Neuronal stem cell (in vitro differentiated cells): Measurements from ENCODE around the gene U2SURP.

Source experiments
- DNase-seq: peaks from one replicate; pipeline ENCODE4 v3.0.0-alpha.2; 2013; ENCODE audit warnings: low spot score
- H2AFZ ChIP-seq: one replicate; pipeline ENCODE4 v1.6.1; 2013; ENCODE audit warnings: mild to moderate bottlenecking, low read length, inconsistent platforms
- H2AK5ac ChIP-seq: 2 replicates; pipeline ENCODE4 v1.6.1; 2013; ENCODE audit warnings: low read depth, mild to moderate bottlenecking, inconsistent platforms, low read length, moderate library complexity, mixed read lengths
- H2BK120ac ChIP-seq: 2 replicates; pipeline ENCODE4 v1.6.1; 2013; ENCODE audit warnings: low read depth, mild to moderate bottlenecking, inconsistent platforms, low read length, moderate library complexity, mixed read lengths
- H2BK12ac ChIP-seq: one replicate; pipeline ENCODE4 v1.6.1; 2013; ENCODE audit warnings: low read length, inconsistent platforms
- H2BK15ac ChIP-seq: 2 replicates; pipeline ENCODE4 v1.6.1; 2013; ENCODE audit warnings: mild to moderate bottlenecking, low read length, inconsistent platforms, mixed read lengths
- H2BK5ac ChIP-seq: one replicate; pipeline ENCODE4 v1.6.1; 2013; ENCODE audit warnings: inconsistent platforms, mild to moderate bottlenecking, low read length, moderate library complexity
- H3K14ac ChIP-seq: one replicate; pipeline ENCODE4 v1.6.1; 2013; ENCODE audit warnings: low read length, inconsistent platforms
- H3K18ac ChIP-seq: 2 replicates; pipeline ENCODE4 v1.6.1; 2013; ENCODE audit warnings: low read length, inconsistent platforms
- H3K23ac ChIP-seq: 2 replicates; pipeline ENCODE4 v1.6.1; 2013; ENCODE audit warnings: low read depth, mild to moderate bottlenecking, mixed read lengths, low read length, inconsistent platforms; ENCODE audit not compliant: poor library complexity
- H3K27ac ChIP-seq: replicated peaks from 3 replicates; pipeline ENCODE4 v1.5.1; 2013; ENCODE audit warnings: low read length, inconsistent platforms
- H3K27me3 ChIP-seq, 3 experiments: 2 replicates each; pipeline ENCODE4 v1.6.1; 2013; ENCODE audit warnings: low read length in 3 of 3, mild to moderate bottlenecking in 2 of 3, inconsistent platforms in 1 of 3, low read depth in 1 of 3, mixed read lengths in 1 of 3, moderate library complexity in 1 of 3; ENCODE audit not compliant: control insufficient read depth in 3 of 3, insufficient read depth in 3 of 3
- H3K36me3 ChIP-seq, 2 donors: replicated peaks in 1 of 2; 2 replicates each; pipeline ENCODE4 v1.6.1; 2013; ENCODE audit warnings: low read length in 2 of 2; ENCODE audit not compliant: control insufficient read depth in 2 of 2, insufficient read depth in 2 of 2
- H3K4ac ChIP-seq: 2 replicates; pipeline ENCODE4 v1.6.1; 2013; ENCODE audit warnings: inconsistent platforms, mild to moderate bottlenecking, low read length, moderate library complexity
- H3K4me1 ChIP-seq, 2 donors: 1 replicate in 1 of 2; 2 replicates in 1 of 2; pipeline ENCODE4 v1.6.1; 2013; ENCODE audit warnings: low read length in 2 of 2, low read depth in 1 of 2; ENCODE audit not compliant: control insufficient read depth in 2 of 2, insufficient read depth in 1 of 2
- H3K4me2 ChIP-seq: one replicate; pipeline ENCODE4 v1.6.1; 2013; ENCODE audit warnings: mild to moderate bottlenecking, low read length, inconsistent platforms; ENCODE audit not compliant: insufficient read depth, poor library complexity, severe bottlenecking
- H3K4me3 ChIP-seq, 2 donors: 2 replicates each; pipeline ENCODE4 v1.5.1; 2013; ENCODE audit warnings: low read length in 2 of 2, mild to moderate bottlenecking in 2 of 2, inconsistent platforms in 1 of 2, moderate library complexity in 1 of 2
- H3K79me1 ChIP-seq: one replicate; pipeline ENCODE4 v1.6.1; 2013; ENCODE audit warnings: low read depth, mild to moderate bottlenecking, inconsistent platforms, low read length, moderate library complexity
- H3K9ac ChIP-seq: one replicate; pipeline ENCODE4 v1.6.1; 2013; ENCODE audit warnings: mild to moderate bottlenecking, low read depth, low read length, inconsistent platforms; ENCODE audit not compliant: poor library complexity
- H3K9me3 ChIP-seq, 2 donors: replicated peaks in 1 of 2; 2 replicates each; pipeline versions ENCODE3 to v1.6.1; 2013; ENCODE audit warnings: low read length in 2 of 2, mild to moderate bottlenecking in 2 of 2, inconsistent platforms in 1 of 2, low read depth in 1 of 2, mixed read lengths in 1 of 2, moderate library complexity in 1 of 2; ENCODE audit not compliant: control insufficient read depth in 2 of 2, insufficient read depth in 1 of 2
- H4K8ac ChIP-seq: one replicate; pipeline ENCODE4 v1.6.1; 2013; ENCODE audit warnings: low read depth, mild to moderate bottlenecking, inconsistent platforms, low read length, moderate library complexity
- H4K91ac ChIP-seq: one replicate; pipeline ENCODE4 v1.6.1; 2013; ENCODE audit warnings: low read length, low read depth, mild to moderate bottlenecking, inconsistent platforms; ENCODE audit not compliant: poor library complexity
- WGBS, 2 donors: extraction: QIAGEN DNeasy Blood & Tissue Kit; methylation state at CpG; one replicate each; pipeline ENCODE4 v1.1.7; 2013; ENCODE audit warnings: missing lambda C conversion rate in 2 of 2, mixed read lengths in 1 of 2; ENCODE audit not compliant: insufficient read length in 2 of 2, insufficient replicate concordance in 1 of 2; ENCODE audit errors: extremely low coverage in 2 of 2; 5-methylcytosine and 5-hydroxymethylcytosine counted together

The U2SURP gene

DNA sequence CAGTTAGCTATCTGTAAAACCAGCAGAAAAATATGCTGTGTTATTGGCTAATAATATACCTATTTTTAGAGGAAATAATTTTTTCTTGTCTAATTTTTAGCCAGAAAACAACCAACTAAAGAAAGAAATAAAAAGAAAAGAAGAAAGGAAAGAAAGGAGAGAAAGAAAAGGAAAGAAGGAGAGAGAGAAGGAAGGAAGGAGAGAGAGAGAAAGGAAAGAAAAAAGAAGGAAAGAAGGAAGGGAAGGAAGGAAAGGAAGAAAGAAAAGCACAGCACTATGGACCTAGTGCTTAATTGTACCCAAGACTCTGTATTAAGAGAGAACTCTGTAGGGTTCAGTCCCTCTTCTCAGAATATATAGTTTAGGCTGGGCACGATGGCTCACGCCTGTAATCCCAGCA is 34.6 kb upstream of the U2SURP start:
- peaks cover 5 to 11% of the 10 kb centered on the region in 2 donors for H3K9me3 ChIP-seq
- H3K4me2 ChIP-seq = no peak overlapping the region
- no peak overlapping the region for H3K14ac ChIP-seq
- H2BK15ac ChIP-seq = no peak overlapping the region
- no peak overlapping the region for H3K9ac ChIP-seq
- peaks cover 0 to 45% (median 11%) of the 10 kb centered on the region in 3 experiments for H3K27me3 ChIP-seq
- H3K4ac ChIP-seq = no peak overlapping the region
- H3K36me3 ChIP-seq = no peaks in the 10 kb centered on the region
- WGBS, 2 donors = no CpG with 5 or more reads among the region's 2 CpGs
- no peak overlapping the region for H3K18ac ChIP-seq
- H2AFZ ChIP-seq = no peak overlapping the region
- no peak for DNase-seq
- H2BK12ac ChIP-seq = no peak overlapping the region
- no peak overlapping the region for H3K27ac ChIP-seq
- H3K23ac ChIP-seq = no peak overlapping the region
- no peak overlapping the region for H3K4me3 ChIP-seq
- no peak overlapping the region for H4K91ac ChIP-seq
- no peak overlapping the region for H4K8ac ChIP-seq
- no peak overlapping the region for H2BK5ac ChIP-seq
- peaks cover 0 to 15% of the 10 kb centered on the region in 2 donors for H3K4me1 ChIP-seq
- H2AK5ac ChIP-seq = no peak overlapping the region
- H3K79me1 ChIP-seq = no peaks in the 10 kb centered on the region
- H2BK120ac ChIP-seq = no peak overlapping the region

DNA sequence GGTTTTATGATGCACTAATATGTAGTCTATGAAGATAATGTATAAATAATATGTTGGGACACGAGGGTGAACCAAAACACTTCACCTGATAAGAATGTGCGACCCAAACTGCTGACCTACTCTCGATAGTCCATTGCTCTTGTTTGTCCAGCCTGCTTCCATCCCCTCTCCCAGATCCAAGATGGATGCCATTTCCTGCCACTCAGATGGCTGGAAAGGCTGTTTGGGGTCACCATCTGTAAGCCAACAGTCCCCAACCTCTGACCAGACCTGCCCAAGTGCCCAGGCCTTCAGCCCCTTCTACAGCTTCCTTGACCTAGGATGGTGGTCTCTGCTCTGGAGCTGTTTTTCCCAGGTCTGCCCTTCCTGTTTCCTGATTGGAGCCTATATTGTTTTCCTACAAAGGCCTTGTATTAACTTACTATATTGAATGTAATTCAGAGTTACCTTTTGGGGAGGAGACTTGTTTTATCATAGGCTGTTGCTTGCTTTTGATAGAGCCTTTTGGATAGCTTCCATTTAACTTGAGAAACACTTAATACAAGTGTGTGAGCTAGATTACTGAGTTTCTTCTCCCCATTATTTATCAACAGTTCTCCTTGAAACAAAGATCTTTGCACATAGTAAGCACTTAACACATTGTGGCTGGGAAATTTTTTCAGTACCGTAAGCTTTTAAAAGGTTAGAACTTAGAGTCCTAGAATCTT is 32.9 kb upstream of the U2SURP start:
- DNase-seq = no peak
- no peak overlapping the region for H2BK12ac ChIP-seq
- H3K27ac ChIP-seq = no peak overlapping the region
- peak overlapping the region; percentile 46 for H2AFZ ChIP-seq
- no peak overlapping the region for H3K4ac ChIP-seq
- no peak overlapping the region for H3K9ac ChIP-seq
- H3K18ac ChIP-seq = no peak overlapping the region
- H4K8ac ChIP-seq = no peak overlapping the region
- no peak overlapping the region for H3K4me2 ChIP-seq
- no peak overlapping the region for H3K23ac ChIP-seq
- peaks cover 0 to 7% of the 10 kb centered on the region in 2 donors for H3K4me1 ChIP-seq
- H2BK15ac ChIP-seq = no peak overlapping the region
- H3K36me3 ChIP-seq = no peaks in the 10 kb centered on the region
- H2BK120ac ChIP-seq = no peak overlapping the region
- H3K9me3 ChIP-seq = no peaks in the 10 kb centered on the region
- no peak overlapping the region for H3K4me3 ChIP-seq
- H2BK5ac ChIP-seq = no peak overlapping the region
- H2AK5ac ChIP-seq = no peak overlapping the region
- H3K14ac ChIP-seq = no peak overlapping the region
- peaks cover 0 to 39% (median 4%) of the 10 kb centered on the region in 3 experiments for H3K27me3 ChIP-seq
- no peak overlapping the region for H4K91ac ChIP-seq
- no peaks in the 10 kb centered on the region for H3K79me1 ChIP-seq
- no CpG with 5 or more reads among the region's 4 CpGs for WGBS, 2 donors

GRCh38 chr3:142971431-142971830 is 29.9 kb upstream of the U2SURP start:
- Histone ChIP-seq H2BK5ac (no peak overlapping the region), H3K4me3 (no peak overlapping the region), H3K9me3 (peaks cover 0 to 2% of the 10 kb centered on the region in 2 donors), H4K91ac (no peak overlapping the region), H3K79me1 (no peaks in the 10 kb centered on the region), H2BK120ac (no peak overlapping the region), H3K18ac (no peak overlapping the region), H2AFZ (no peak overlapping the region), H3K27me3 (peaks cover 0 to 26% (median 0%) of the 10 kb centered on the region in 3 experiments), H3K27ac (no peak overlapping the region), H3K4ac (no peak overlapping the region), H2BK12ac (no peak overlapping the region), H3K14ac (no peak overlapping the region), H3K36me3 (no peaks in the 10 kb centered on the region), H3K4me1 (peaks cover under 1 to 5% of the 10 kb centered on the region in 2 donors), H3K23ac (no peak overlapping the region), H3K4me2 (no peak overlapping the region), H3K9ac (no peak overlapping the region), H2AK5ac (no peak overlapping the region), H4K8ac (no peak overlapping the region), H2BK15ac (no peak overlapping the region)
- DNase-seq = no peak
- WGBS, 2 donors = no CpG with 5 or more reads among the region's 3 CpGs

DNA sequence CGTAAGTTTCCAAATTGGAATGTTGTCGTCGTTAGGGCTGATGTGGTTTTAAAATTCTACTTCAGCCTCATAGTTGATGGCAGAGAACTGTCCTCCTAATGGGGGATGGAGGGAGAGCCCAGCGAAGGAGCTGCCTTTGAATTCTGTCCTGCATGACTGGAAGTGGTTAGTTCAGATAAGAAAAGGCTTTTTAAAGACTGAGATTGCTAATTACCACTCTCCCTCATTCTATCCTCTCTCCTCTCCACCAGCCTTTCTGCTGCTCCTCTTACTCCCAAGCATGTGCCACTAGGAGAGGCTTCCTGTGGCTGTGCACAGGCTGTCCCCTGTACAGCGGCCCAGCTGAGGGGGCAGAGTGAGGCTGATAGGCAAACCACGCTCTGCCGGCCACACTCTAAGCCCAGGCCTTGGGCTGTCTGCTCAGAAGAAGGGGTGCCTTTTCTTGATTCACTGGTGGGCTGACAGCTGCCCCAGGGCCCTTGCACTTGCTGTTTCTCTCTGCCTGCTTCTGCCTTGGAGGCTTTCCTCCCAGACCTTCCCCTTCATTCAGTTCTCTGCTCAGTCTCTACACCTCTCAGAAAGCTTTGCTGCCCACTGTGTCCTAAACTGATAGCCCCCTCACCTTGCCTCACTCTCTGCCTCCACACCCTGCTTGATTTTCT is 29.1 kb upstream of the U2SURP start:
- no peak overlapping the region for H4K91ac ChIP-seq
- H3K14ac ChIP-seq = no peak overlapping the region
- no CpG with 5 or more reads among the region's 7 CpGs for WGBS, 2 donors
- H3K4ac ChIP-seq = no peak overlapping the region
- no peak overlapping the region for H2BK12ac ChIP-seq
- DNase-seq = no peak
- no peak overlapping the region for H3K23ac ChIP-seq
- H2AK5ac ChIP-seq = no peak overlapping the region
- no peaks in the 10 kb centered on the region for H3K79me1 ChIP-seq
- no peak overlapping the region for H2BK15ac ChIP-seq
- no peak overlapping the region for H3K4me2 ChIP-seq
- peaks cover 0 to 24% (median 0%) of the 10 kb centered on the region in 3 experiments for H3K27me3 ChIP-seq
- H2BK5ac ChIP-seq = no peak overlapping the region
- peaks cover 3 to 5% of the 10 kb centered on the region in 2 donors for H3K4me1 ChIP-seq
- H3K27ac ChIP-seq = no peak overlapping the region
- H3K4me3 ChIP-seq = no peak overlapping the region
- H3K18ac ChIP-seq = peak overlapping the region; percentile 15
- H3K36me3 ChIP-seq = no peaks in the 10 kb centered on the region
- no peak overlapping the region for H3K9ac ChIP-seq
- peaks cover 0 to 2% of the 10 kb centered on the region in 2 donors for H3K9me3 ChIP-seq
- H4K8ac ChIP-seq = no peak overlapping the region
- H2BK120ac ChIP-seq = no peak overlapping the region
- no peak overlapping the region for H2AFZ ChIP-seq
